UCSD-AML1 (cell line): Measurements from ENCODE around the gene NIT2.
A peak's percentile ranks its signal among the peaks of the same experiment; 100 is the strongest.
"Not testable (repeated sequence)": the region's sequence is repeated elsewhere in the genome, so short reads cannot be mapped to it uniquely, and the experiment has no call there.

ENCODE experiments used
- DNase-seq: peaks from one replicate; lab custom pipeline; 2025; ENCODE audit not compliant: unreplicated experiment; lab: John Stamatoyannopoulos, UW

The NIT2 gene

GRCh38 chr3:100334488-100335351, at the start of gene NIT2:
Gene NIT2, plus strand, starts transcription at chr3:100334757. Its CDS starts 35 bp downstream, at chr3:100334792.
- DNase-seq = peak; percentile 85

- no peak for DNase-seq
These were observed 46.2 kb upstream of the NIT2 start for GRCh38 chr3:100288288-100288894.

- DNase-seq = peak; percentile 55
These were observed 45.2 kb upstream of the NIT2 start for GRCh38 chr3:100289339-100289738.

GRCh38 chr3:100295089-100295488, 39.5 kb upstream of the NIT2 start:
- DNase-seq = no peak

- DNase-seq = no peak
These were observed 36.8 kb upstream of the NIT2 start for GRCh38 chr3:100297784-100298183.

GRCh38 chr3:100299016-100299415, 35.5 kb upstream of the NIT2 start:
- no peak for DNase-seq

- no peak for DNase-seq
These were observed 27.9 kb upstream of the NIT2 start for GRCh38 chr3:100306695-100307094.

GRCh38 chr3:100310355-100310965, 24.1 kb upstream of the NIT2 start:
- DNase-seq = no peak

- DNase-seq = no peak
These were observed 23.5 kb upstream of the NIT2 start for GRCh38 chr3:100311011-100311410.

GRCh38 chr3:100316641-100317069, 17.9 kb upstream of the NIT2 start:
- peak; percentile 15 for DNase-seq

- DNase-seq = no peak
These were observed 16.6 kb upstream of the NIT2 start for GRCh38 chr3:100317912-100318311.

- DNase-seq = no peak
These were observed 14.6 kb upstream of the NIT2 start for GRCh38 chr3:100319951-100320350.

- DNase-seq = no peak
These were observed 10.5 kb upstream of the NIT2 start for GRCh38 chr3:100324044-100324443.

- DNase-seq = no peak
These were observed 8.7 kb upstream of the NIT2 start for GRCh38 chr3:100325827-100326226.

- not testable (repeated sequence) for DNase-seq
These were observed 7.2 kb upstream of the NIT2 start for GRCh38 chr3:100327377-100327776.

GRCh38 chr3:100329800-100330489, 4.6 kb upstream of the NIT2 start:
- no peak for DNase-seq

- no peak for DNase-seq
These were observed 3.9 kb upstream of the NIT2 start for GRCh38 chr3:100330651-100331050.

- no peak for DNase-seq
These were observed 2.9 kb upstream of the NIT2 start for GRCh38 chr3:100331660-100332059.

GRCh38 chr3:100333051-100333450, 1.5 kb upstream of the NIT2 start:
- no peak for DNase-seq

- DNase-seq = no peak
These were observed 528 bp upstream of the NIT2 start for GRCh38 chr3:100333970-100334487.

GRCh38 chr3:100335434-100335833, 877 bp downstream of the NIT2 start:
- DNase-seq = peak; percentile 16
